Astrocyte (in vitro differentiated cells and primary cell): ENCODE results near the gene ARL4C. TPM values are rescaled to one million over a fixed set of nuclear protein-coding genes. Genes with fewer than 3 reads are reported as not detected.

Source experiments
- DNase-seq: peaks from one replicate; pipeline ENCODE4 v3.0.0-alpha.2; 2010; ENCODE audit warnings: low read depth
- FAIRE-seq: peaks from 2 replicates; lab custom pipeline; 2011; peaks lifted over from hg19 to GRCh38; lab: Jason Lieb, UNC
- H2AFZ ChIP-seq: 2 replicates; pipeline ENCODE4 v1.6.0; 2012; ENCODE audit warnings: low read depth, low read length, inconsistent platforms
- H3K27ac ChIP-seq: 2 replicates; pipeline ENCODE4 v1.5.1; 2011; ENCODE audit warnings: low read depth, low read length, inconsistent platforms
- H3K27me3 ChIP-seq: 2 replicates; pipeline ENCODE4 v1.6.0; 2011; ENCODE audit warnings: low read length, inconsistent platforms; ENCODE audit not compliant: insufficient read depth
- H3K36me3 ChIP-seq: 2 replicates; pipeline ENCODE4 v1.5.1; 2011; ENCODE audit warnings: low read length, inconsistent platforms; ENCODE audit not compliant: insufficient read depth
- H3K4me1 ChIP-seq: 2 replicates; pipeline ENCODE4 v1.5.1; 2011; ENCODE audit warnings: low read length, inconsistent platforms; ENCODE audit not compliant: insufficient read depth
- H3K4me2 ChIP-seq: 2 replicates; pipeline ENCODE4 v1.6.0; 2012; ENCODE audit warnings: low read length, inconsistent platforms
- H3K4me3 ChIP-seq: 2 replicates; pipeline ENCODE4 v1.5.1; 2011; ENCODE audit warnings: low read depth, mild to moderate bottlenecking, low read length, inconsistent platforms; ENCODE audit not compliant: insufficient read depth
- H3K79me2 ChIP-seq: 2 replicates; pipeline ENCODE4 v1.6.0; 2012; ENCODE audit warnings: mild to moderate bottlenecking, low read length, inconsistent platforms; ENCODE audit not compliant: insufficient read depth
- H3K9ac ChIP-seq: 2 replicates; pipeline ENCODE4 v1.6.0; 2012; ENCODE audit warnings: mild to moderate bottlenecking, low read length, inconsistent platforms
- H3K9me3 ChIP-seq: 2 replicates; pipeline ENCODE4 v1.5.1; 2012; ENCODE audit warnings: low read depth, mild to moderate bottlenecking, low read length, inconsistent platforms; ENCODE audit not compliant: insufficient read depth
- H4K20me1 ChIP-seq: 2 replicates; pipeline ENCODE4 v1.6.0; 2012; ENCODE audit warnings: low read length, inconsistent platforms; ENCODE audit not compliant: insufficient read depth
- H3K27ac Mint-ChIP-seq: one replicate; pipeline ENCODE4 v1.8.0; 2021; ENCODE audit warnings: mild to moderate bottlenecking, mixed read lengths; ENCODE audit not compliant: unreplicated experiment
- H3K27me3 Mint-ChIP-seq: one replicate; pipeline ENCODE4 v1.8.0; 2021; ENCODE audit warnings: low read depth, mixed read lengths; ENCODE audit not compliant: unreplicated experiment
- H3K36me3 Mint-ChIP-seq: one replicate; pipeline ENCODE4 v1.8.0; 2021; ENCODE audit warnings: low read depth, mixed read lengths; ENCODE audit not compliant: unreplicated experiment
- H3K4me1 Mint-ChIP-seq: one replicate; pipeline ENCODE4 v1.8.0; 2021; ENCODE audit warnings: low read depth, mixed read lengths; ENCODE audit not compliant: unreplicated experiment
- H3K4me3 Mint-ChIP-seq: one replicate; pipeline ENCODE4 v1.8.0; 2021; ENCODE audit warnings: mild to moderate bottlenecking, moderate library complexity, mixed read lengths; ENCODE audit not compliant: unreplicated experiment
- H3K9me3 Mint-ChIP-seq: one replicate; pipeline ENCODE4 v1.8.0; 2021; ENCODE audit warnings: mild to moderate bottlenecking, mixed read lengths; ENCODE audit not compliant: unreplicated experiment
- CTCF ChIP-seq: IDR thresholded peaks from 2 replicates; pipeline ENCODE4 v1.5.1; 2011; ENCODE audit warnings: low read depth, mild to moderate bottlenecking, inconsistent platforms, low read length, moderate library complexity; ENCODE audit not compliant: insufficient read depth
- EZH2 ChIP-seq: IDR thresholded peaks from 2 replicates; pipeline ENCODE4 v1.6.1; 2012; ENCODE audit warnings: mild to moderate bottlenecking, low read length, inconsistent platforms; ENCODE audit not compliant: insufficient read depth
- total RNA-seq: library from RNA; stranded (reverse); gene quantifications from 2 replicates; pipeline ENCODE4 v1.2.1, GENCODE V29; 2021

The ARL4C gene
- total RNA-seq, 1 donor from 2014 or later: 70.7 TPM

GRCh38 chr2:234487356-234487755 lies 9.5 kb downstream of the ARL4C start:
- DNase-seq (no peak), FAIRE-seq (no peak)
- no peak overlapping the region for H2AFZ ChIP-seq
- peaks cover 6% of the 10 kb centered on the region for H3K36me3 Mint-ChIP-seq
- peaks cover 24% of the 10 kb centered on the region for H3K79me2 ChIP-seq
- TF ChIP-seq EZH2 (no peak), CTCF (no peak)
- H3K36me3 ChIP-seq: peaks cover 5% of the 10 kb centered on the region
- no peaks in the 10 kb centered on the region for H3K27me3 ChIP-seq
- H3K4me1 Mint-ChIP-seq: peaks cover 14% of the 10 kb centered on the region
- no peak overlapping the region for H3K27ac ChIP-seq
- H3K4me3 Mint-ChIP-seq: no peak overlapping the region
- H3K27ac Mint-ChIP-seq: no peak overlapping the region
- H3K9me3 Mint-ChIP-seq: peaks cover 3% of the 10 kb centered on the region
- no peaks in the 10 kb centered on the region for H3K9me3 ChIP-seq
- H3K4me3 ChIP-seq: no peak overlapping the region
- peaks cover 11% of the 10 kb centered on the region for H3K4me1 ChIP-seq
- no peak overlapping the region for H3K9ac ChIP-seq
- no peak overlapping the region for H3K4me2 ChIP-seq
- peaks cover 21% of the 10 kb centered on the region for H4K20me1 ChIP-seq
- no peaks in the 10 kb centered on the region for H3K27me3 Mint-ChIP-seq

- no peak for FAIRE-seq
Observed at GRCh38 chr2:234483568-234484251, 13.2 kb downstream of the ARL4C start.

More at GRCh38 chr2:234483568-234484251, 13.2 kb downstream of the ARL4C start:
- Mint-ChIP-seq H3K4me1 (peaks cover 8% of the 10 kb centered on the region), H3K4me3 (no peak overlapping the region), H3K36me3 (peaks cover 5% of the 10 kb centered on the region), H3K27me3 (no peaks in the 10 kb centered on the region), H3K27ac (no peak overlapping the region), H3K9me3 (peaks cover 3% of the 10 kb centered on the region)
- DNase-seq: no peak
- H3K79me2 ChIP-seq: no peaks in the 10 kb centered on the region
- H3K9me3 ChIP-seq: no peaks in the 10 kb centered on the region
- H3K27ac ChIP-seq: no peak overlapping the region
- no peak overlapping the region for H3K9ac ChIP-seq
- no peaks in the 10 kb centered on the region for H3K4me1 ChIP-seq
- TF ChIP-seq EZH2 (no peak), CTCF (no peak)
- H4K20me1 ChIP-seq: no peaks in the 10 kb centered on the region
- no peak overlapping the region for H3K4me2 ChIP-seq
- H3K36me3 ChIP-seq: no peaks in the 10 kb centered on the region
- H3K4me3 ChIP-seq: no peak overlapping the region
- no peaks in the 10 kb centered on the region for H3K27me3 ChIP-seq
- H2AFZ ChIP-seq: no peak overlapping the region
